ENCODE measurements around the gene BCAS3.

Gene BCAS3

GRCh38 chr17:61442136-61442775 is 764.6 kb downstream of the BCAS3 start:
- TF ChIP-seq CTCF (IDR thresholded peaks at IDR 0.05; ENCODE audit: insufficient read depth, low read depth, low read length, missing control alignments) = no peak
- no peak for DNase-seq (ENCODE audit: low read depth)
- H3K4me3 ChIP-seq (ENCODE audit: low read length) = no peak overlapping the region
